Nephron progenitor cell (in vitro differentiated cells): ENCODE measurements around the gene EDN1.

Source experiments
- DNase-seq: peaks from one replicate; pipeline ENCODE4 v3.0.0; 2021
- H3K27ac Mint-ChIP-seq: 2 replicates; pipeline ENCODE4 v1.8.0; 2021; ENCODE audit warnings: mild to moderate bottlenecking, moderate library complexity, mixed read lengths
- H3K27me3 Mint-ChIP-seq: 2 replicates; pipeline ENCODE4 v1.8.0; 2021; ENCODE audit warnings: mild to moderate bottlenecking, low read depth, mixed read lengths; ENCODE audit not compliant: poor library complexity
- H3K36me3 Mint-ChIP-seq: 2 replicates; pipeline ENCODE4 v1.8.0; 2021; ENCODE audit warnings: low read depth, mixed read lengths
- H3K4me1 Mint-ChIP-seq: 2 replicates; pipeline ENCODE4 v1.8.0; 2021; ENCODE audit warnings: mixed read lengths
- H3K4me3 Mint-ChIP-seq: 2 replicates; pipeline ENCODE4 v1.8.0; 2021; ENCODE audit warnings: mild to moderate bottlenecking, moderate library complexity, mixed read lengths
- H3K9me3 Mint-ChIP-seq: 2 replicates; pipeline ENCODE4 v1.8.0; 2021; ENCODE audit warnings: mild to moderate bottlenecking, moderate library complexity, mixed read lengths
- CTCF ChIP-seq: fragments of 200-600 bp; sonication (generic); IDR thresholded peaks from 2 replicates; pipeline ENCODE4 v1.5.0; 2021; ENCODE audit warnings: antibody characterized with exemption

Gene EDN1

GRCh38 chr6:12271997-12272396 is 18.2 kb upstream of the EDN1 start:
- no peaks in the 10 kb centered on the region for H3K4me1 Mint-ChIP-seq
- no peak for DNase-seq
- no peaks in the 10 kb centered on the region for H3K36me3 Mint-ChIP-seq
- H3K4me3 Mint-ChIP-seq, result no peak overlapping the region
- no peak for TF ChIP-seq CTCF
- no peak overlapping the region for H3K27ac Mint-ChIP-seq
- peaks cover 12% of the 10 kb centered on the region for H3K27me3 Mint-ChIP-seq
- peaks cover 27% of the 10 kb centered on the region for H3K9me3 Mint-ChIP-seq

GRCh38 chr6:12275107-12275506 is 15.1 kb upstream of the EDN1 start:
- no peaks in the 10 kb centered on the region for H3K36me3 Mint-ChIP-seq
- no peak for DNase-seq
- H3K4me1 Mint-ChIP-seq, result peaks cover 7% of the 10 kb centered on the region
- no peak for TF ChIP-seq CTCF
- no peak overlapping the region for H3K27ac Mint-ChIP-seq
- no peak overlapping the region for H3K4me3 Mint-ChIP-seq
- peaks cover 30% of the 10 kb centered on the region for H3K9me3 Mint-ChIP-seq
- H3K27me3 Mint-ChIP-seq, result peaks cover 8% of the 10 kb centered on the region

GRCh38 chr6:12276930-12277315 is 13.2 kb upstream of the EDN1 start:
- H3K9me3 Mint-ChIP-seq, result peaks cover 16% of the 10 kb centered on the region
- H3K36me3 Mint-ChIP-seq, result no peaks in the 10 kb centered on the region
- TF ChIP-seq CTCF, result no peak
- DNase-seq, result no peak
- no peak overlapping the region for H3K27ac Mint-ChIP-seq
- H3K4me3 Mint-ChIP-seq, result no peak overlapping the region
- H3K4me1 Mint-ChIP-seq, result peaks cover 7% of the 10 kb centered on the region
- H3K27me3 Mint-ChIP-seq, result peaks cover 6% of the 10 kb centered on the region

- H3K27ac Mint-ChIP-seq, result no peak overlapping the region
Observed at GRCh38 chr6:12277386-12277785, 12.8 kb upstream of the EDN1 start.

GRCh38 chr6:12278915-12279314 is 11.2 kb upstream of the EDN1 start:
- no peak overlapping the region for H3K4me3 Mint-ChIP-seq
- no peak for DNase-seq
- peaks cover 4% of the 10 kb centered on the region for H3K9me3 Mint-ChIP-seq
- peak overlapping the region; percentile 4 for H3K27ac Mint-ChIP-seq
- H3K4me1 Mint-ChIP-seq, result peaks cover 12% of the 10 kb centered on the region
- H3K27me3 Mint-ChIP-seq, result no peaks in the 10 kb centered on the region
- no peak for TF ChIP-seq CTCF
- H3K36me3 Mint-ChIP-seq, result no peaks in the 10 kb centered on the region

More at GRCh38 chr6:12277386-12277785, 12.8 kb upstream of the EDN1 start:
- peaks cover 3% of the 10 kb centered on the region for H3K27me3 Mint-ChIP-seq
- no peak for TF ChIP-seq CTCF
- peaks cover 12% of the 10 kb centered on the region for H3K9me3 Mint-ChIP-seq
- H3K36me3 Mint-ChIP-seq, result no peaks in the 10 kb centered on the region
- H3K4me1 Mint-ChIP-seq, result peaks cover 9% of the 10 kb centered on the region
- no peak for DNase-seq
- H3K4me3 Mint-ChIP-seq, result no peak overlapping the region

GRCh38 chr6:12279322-12280091 is 10.7 kb upstream of the EDN1 start:
- no peak for TF ChIP-seq CTCF
- Mint-ChIP-seq H3K4me3 (no peak overlapping the region), H3K36me3 (no peaks in the 10 kb centered on the region), H3K9me3 (peaks cover 4% of the 10 kb centered on the region), H3K27ac (peak overlapping the region; percentile 4), H3K27me3 (no peaks in the 10 kb centered on the region), H3K4me1 (peaks cover 12% of the 10 kb centered on the region)
- no peak for DNase-seq
